DOHH2 (cell line): ENCODE measurements around the gene METTL1.

Experiments
- H3F3A ChIP-seq: fragments of 200-600 bp; sonication (generic), shearing (Covaris generic); 2 replicates; pipeline ENCODE4 v1.6.0; 2016; ENCODE audit warnings: antibody characterized with exemption, mild to moderate bottlenecking; ENCODE audit not compliant: control insufficient read depth, insufficient read depth
- H3K27ac ChIP-seq: fragments of 200-600 bp; sonication (generic); 2 replicates; pipeline ENCODE4 v1.5.1; 2014; ENCODE audit warnings: low read depth, mild to moderate bottlenecking, low read length, moderate library complexity
- H3K27me3 ChIP-seq: fragments of 200-600 bp; sonication (generic); 2 replicates; pipeline ENCODE4 v1.6.1; 2014; ENCODE audit warnings: mild to moderate bottlenecking, low read length, mixed read lengths; ENCODE audit not compliant: control insufficient read depth
- H3K36me3 ChIP-seq: fragments of 200-600 bp; sonication (generic); 2 replicates; pipeline ENCODE4 v1.6.1; 2014; ENCODE audit warnings: mild to moderate bottlenecking, low read length, moderate library complexity, mixed read lengths; ENCODE audit not compliant: control insufficient read depth
- H3K4me1 ChIP-seq: fragments of 200-600 bp; sonication (generic); 2 replicates; pipeline ENCODE4 v1.6.1; 2014; ENCODE audit warnings: mild to moderate bottlenecking, low read length, mixed read lengths; ENCODE audit not compliant: control insufficient read depth
- H3K4me2 ChIP-seq: fragments of 200-600 bp; sonication (generic); 2 replicates; pipeline ENCODE4 v1.6.0; 2014; ENCODE audit warnings: mild to moderate bottlenecking, low read length, moderate library complexity
- H3K4me3 ChIP-seq: fragments of 200-600 bp; sonication (generic); 2 replicates; pipeline ENCODE4 v1.5.1; 2014; ENCODE audit warnings: mild to moderate bottlenecking, low read length, mixed read lengths
- H3K79me2 ChIP-seq: fragments of 200-600 bp; sonication (generic); 2 replicates; pipeline ENCODE4 v1.6.1; 2014; ENCODE audit warnings: mild to moderate bottlenecking, low read length, mixed read lengths; ENCODE audit not compliant: control insufficient read depth
- H3K9me2 ChIP-seq: fragments of 200-600 bp; sonication (generic); replicated peaks from 2 replicates; pipeline ENCODE4 v1.6.1; 2014; ENCODE audit warnings: mild to moderate bottlenecking, low read length, mixed read lengths; ENCODE audit not compliant: control insufficient read depth
- H3K9me3 ChIP-seq: fragments of 200-600 bp; sonication (generic); 2 replicates; pipeline ENCODE4 v1.6.1; 2014; ENCODE audit warnings: antibody characterized with exemption, low read length, mixed read lengths; ENCODE audit not compliant: control insufficient read depth, insufficient read depth
- H4K20me1 ChIP-seq: fragments of 200-600 bp; sonication (generic); 2 replicates; pipeline ENCODE4 v1.6.0; 2014; ENCODE audit warnings: low read depth, mild to moderate bottlenecking, antibody characterized with exemption, low read length, moderate library complexity; ENCODE audit not compliant: control insufficient read depth, insufficient read depth
- EZH2phosphoT487 ChIP-seq: fragments of 200-600 bp; sonication (generic); IDR thresholded peaks from 2 replicates; pipeline ENCODE4 v1.6.1; 2017; ENCODE audit warnings: borderline replicate concordance, mild to moderate bottlenecking, antibody characterized with exemption, low read length, moderate library complexity, mixed read lengths
- TF ChIP-seq, protein P1 (sequence below): fragments of 200-600 bp; sonication (generic); IDR thresholded peaks from one replicate; pipeline ENCODE4 v1.5.1; 2014; ENCODE audit warnings: antibody characterized with exemption, mild to moderate bottlenecking, low read depth, low read length; ENCODE audit not compliant: poor library complexity, severe bottlenecking

The METTL1 gene

DNA sequence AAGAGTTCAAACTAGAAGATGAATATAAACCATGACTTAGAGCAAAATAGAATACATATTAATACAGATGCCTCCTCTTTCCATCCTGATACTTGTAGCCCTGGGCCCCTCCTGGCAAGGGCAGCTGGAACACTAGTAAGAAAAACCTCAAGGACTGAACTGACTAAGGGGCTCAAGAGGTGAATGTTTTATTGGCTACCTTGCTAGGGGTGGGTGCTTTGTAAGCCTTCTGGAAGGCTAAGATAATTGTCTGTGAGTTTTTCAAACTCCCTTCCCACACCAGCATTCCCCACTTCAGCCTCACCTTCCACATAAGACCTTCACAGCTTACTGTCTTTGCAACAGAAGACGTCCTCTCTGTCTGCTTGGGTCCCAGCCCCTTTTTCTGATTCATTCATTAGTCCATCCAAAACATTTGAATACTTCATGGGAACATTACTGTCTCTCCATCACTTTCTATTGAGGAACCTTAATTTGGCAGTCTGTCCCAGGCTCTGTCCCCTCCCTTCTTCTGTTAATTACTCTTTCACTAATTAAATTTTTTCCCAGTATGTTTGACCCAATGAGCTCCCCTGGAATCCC lies 18.1 kb downstream of the METTL1 start:
- H3K9me3 ChIP-seq = no peaks in the 10 kb centered on the region
- no peaks in the 10 kb centered on the region; the same call in 1 of the 2 replicates for H4K20me1 ChIP-seq

GRCh38 chr12:57752668-57753000 lies 19.3 kb downstream of the METTL1 start:
- Histone ChIP-seq H3K27me3 (no peaks in the 10 kb centered on the region), H3K4me2 (peak overlapping the region; percentile 76), H4K20me1 (no peaks in the 10 kb centered on the region; the same call in 1 of the 2 replicates), H3K27ac (peak overlapping the region; percentile 21), H3K36me3 (peaks cover 55% of the 10 kb centered on the region), H3K4me1 (peaks cover 46% of the 10 kb centered on the region), H3F3A (peaks cover 25% of the 10 kb centered on the region), H3K4me3 (peak overlapping the region; percentile 69), H3K9me2 (no peaks in the 10 kb centered on the region), H3K79me2 (peaks cover 58% of the 10 kb centered on the region), H3K9me3 (no peaks in the 10 kb centered on the region)
- TF ChIP-seq, protein P1, sequence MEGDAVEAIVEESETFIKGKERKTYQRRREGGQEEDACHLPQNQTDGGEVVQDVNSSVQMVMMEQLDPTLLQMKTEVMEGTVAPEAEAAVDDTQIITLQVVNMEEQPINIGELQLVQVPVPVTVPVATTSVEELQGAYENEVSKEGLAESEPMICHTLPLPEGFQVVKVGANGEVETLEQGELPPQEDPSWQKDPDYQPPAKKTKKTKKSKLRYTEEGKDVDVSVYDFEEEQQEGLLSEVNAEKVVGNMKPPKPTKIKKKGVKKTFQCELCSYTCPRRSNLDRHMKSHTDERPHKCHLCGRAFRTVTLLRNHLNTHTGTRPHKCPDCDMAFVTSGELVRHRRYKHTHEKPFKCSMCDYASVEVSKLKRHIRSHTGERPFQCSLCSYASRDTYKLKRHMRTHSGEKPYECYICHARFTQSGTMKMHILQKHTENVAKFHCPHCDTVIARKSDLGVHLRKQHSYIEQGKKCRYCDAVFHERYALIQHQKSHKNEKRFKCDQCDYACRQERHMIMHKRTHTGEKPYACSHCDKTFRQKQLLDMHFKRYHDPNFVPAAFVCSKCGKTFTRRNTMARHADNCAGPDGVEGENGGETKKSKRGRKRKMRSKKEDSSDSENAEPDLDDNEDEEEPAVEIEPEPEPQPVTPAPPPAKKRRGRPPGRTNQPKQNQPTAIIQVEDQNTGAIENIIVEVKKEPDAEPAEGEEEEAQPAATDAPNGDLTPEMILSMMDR = no peak
- no peak for TF ChIP-seq EZH2phosphoT487

More for the DNA sequence above, 18.1 kb downstream of the METTL1 start:
- Histone ChIP-seq H3K4me3 (peak overlapping the region; percentile 88), H3F3A (peaks cover 19% of the 10 kb centered on the region), H3K27me3 (no peaks in the 10 kb centered on the region), H3K36me3 (peaks cover 56% of the 10 kb centered on the region), H3K4me1 (peaks cover 47% of the 10 kb centered on the region), H3K27ac (peak overlapping the region; percentile 37), H3K4me2 (peak overlapping the region; percentile 96), H3K9me2 (no peaks in the 10 kb centered on the region), H3K79me2 (peaks cover 69% of the 10 kb centered on the region)
- TF ChIP-seq EZH2phosphoT487 = no peak

- H3K9me3 ChIP-seq = no peaks in the 10 kb centered on the region
- H4K20me1 ChIP-seq = no peaks in the 10 kb centered on the region; the same call in 1 of the 2 replicates
- H3K4me1 ChIP-seq = peaks cover 42% of the 10 kb centered on the region
- peaks cover 55% of the 10 kb centered on the region for H3K36me3 ChIP-seq
- H3K27ac ChIP-seq = peak within 1 kb of the TSS; percentile 57
- H3K27me3 ChIP-seq = no peaks in the 10 kb centered on the region
- peak within 1 kb of the TSS; percentile 78 for H3K4me2 ChIP-seq
- no peak for TF ChIP-seq EZH2phosphoT487
- TF ChIP-seq, protein P1 = no peak
- H3K4me3 ChIP-seq = peak within 1 kb of the TSS; percentile 98
- H3K79me2 ChIP-seq = peaks cover 52% of the 10 kb centered on the region
- H3F3A ChIP-seq = peaks cover 30% of the 10 kb centered on the region
- no peaks in the 10 kb centered on the region for H3K9me2 ChIP-seq
Measured at GRCh38 chr12:57751788-57752667, 19.9 kb downstream of the METTL1 start, which contains the start of gene CDK4. TSS of gene CDK4 (minus strand) at chr12:57752310. CDS start at chr12:57751717, 593 bp downstream.

- Histone ChIP-seq H3K9me2 (no peaks in the 10 kb centered on the region), H3K36me3 (peaks cover 56% of the 10 kb centered on the region), H3K9me3 (no peaks in the 10 kb centered on the region), H4K20me1 (no peaks in the 10 kb centered on the region; the same call in 1 of the 2 replicates), H3K4me1 (peaks cover 36% of the 10 kb centered on the region), H3K79me2 (peaks cover 46% of the 10 kb centered on the region), H3K27ac (peak overlapping the region; percentile 57), H3K27me3 (no peaks in the 10 kb centered on the region), H3K4me3 (peak overlapping the region; percentile 98), H3F3A (peaks cover 34% of the 10 kb centered on the region), H3K4me2 (peak overlapping the region; percentile 78)
- TF ChIP-seq, protein P1 = no peak
- TF ChIP-seq EZH2phosphoT487 = no peak
Measured at GRCh38 chr12:57751432-57751787, 20.5 kb downstream of the METTL1 start.
